Caco-2 (cell line): ENCODE measurements around the gene PHF21A. TPM values are rescaled to one million over a fixed set of nuclear protein-coding genes. Genes with fewer than 3 reads are reported as not detected.

Experiments
- BruUV-seq: library from RNA; stranded (reverse); fragments of 400-500 nt; replicated peaks from 2 replicates; lab custom pipeline; 2021; lab: Mats Ljungman, UMichigan
- CTCF ChIA-PET: fragments of 300-600 bp; sonication (Branson Sonifier 250); formaldehyde crosslinking; loops from one replicate; lab custom pipeline; 2022; ENCODE audit warnings: antibody characterized with exemption; lab: Charles Lee
- POLR2A ChIA-PET: fragments of 300-600 bp; sonication (Branson Sonifier 250); formaldehyde crosslinking; loops from one replicate; lab custom pipeline; 2022; ENCODE audit warnings: antibody characterized with exemption; lab: Charles Lee
- DNase-seq, 2 experiments: peaks; one replicate each; pipeline versions ENCODE4 v3.0.0 to v3.0.0-alpha.2; 2020 to 2022
- H3K27me3 ChIP-seq: replicated peaks from 2 replicates; pipeline ENCODE4 v1.6.0; 2011; ENCODE audit warnings: low read length; ENCODE audit not compliant: control insufficient read depth, insufficient read depth
- H3K36me3 ChIP-seq: 2 replicates; pipeline ENCODE4 v1.5.1; 2011; ENCODE audit warnings: low read length; ENCODE audit not compliant: control insufficient read depth, insufficient read depth
- H3K4me1 ChIP-seq: fragments of 250-450 bp; sonication (Bioruptor Pico); 2 replicates; pipeline ENCODE4 v1.5.1; 2020; ENCODE audit warnings: mild to moderate bottlenecking
- H3K4me3 ChIP-seq: 2 replicates; pipeline ENCODE4 v1.5.1; 2011; ENCODE audit warnings: low read depth, mild to moderate bottlenecking, control low read depth, low read length
- H3K9me3 ChIP-seq: fragments of 250-450 bp; sonication (Bioruptor Pico); 2 replicates; pipeline ENCODE4 v1.5.1; 2020; ENCODE audit warnings: mild to moderate bottlenecking, moderate library complexity
- H3K27ac Mint-ChIP-seq: one replicate; pipeline ENCODE4 v1.8.0; 2022; ENCODE audit warnings: mixed read lengths; ENCODE audit not compliant: unreplicated experiment
- H3K27me3 Mint-ChIP-seq: one replicate; pipeline ENCODE4 v1.8.0; 2022; ENCODE audit warnings: mixed read lengths; ENCODE audit not compliant: insufficient read depth, unreplicated experiment
- H3K36me3 Mint-ChIP-seq: one replicate; pipeline ENCODE4 v1.8.0; 2022; ENCODE audit warnings: mild to moderate bottlenecking, mixed read lengths; ENCODE audit not compliant: insufficient read depth, unreplicated experiment
- H3K4me1 Mint-ChIP-seq: one replicate; pipeline ENCODE4 v1.8.0; 2022; ENCODE audit warnings: low read depth, mixed read lengths; ENCODE audit not compliant: unreplicated experiment
- H3K4me3 Mint-ChIP-seq: one replicate; pipeline ENCODE4 v1.8.0; 2022; ENCODE audit warnings: mild to moderate bottlenecking, moderate library complexity, mixed read lengths; ENCODE audit not compliant: unreplicated experiment
- H3K9me3 Mint-ChIP-seq: one replicate; pipeline ENCODE4 v1.8.0; 2022; ENCODE audit warnings: mixed read lengths; ENCODE audit not compliant: unreplicated experiment
- intact Hi-C: fragments of 100-400 bp; cut with micrococcal nuclease; formaldehyde crosslinking; loops from one replicate; pipeline ENCODE4 v1.10.0; 2022; ENCODE audit not compliant: unreplicated experiment
- total RNA-seq: library from RNA; stranded (reverse); gene quantifications from 2 replicates; pipeline ENCODE4 v1.2.3, GENCODE V29; 2022
- TF ChIP-seq, protein P1 (sequence below), 2 experiments: fragments of 200-600 bp in 1 of 2; IDR thresholded peaks; 1 replicate in 1 of 2; 2 replicates in 1 of 2; pipeline versions ENCODE4 v1.5.1 to v1.8.0; 2011 to 2022; ENCODE audit warnings: antibody characterized with exemption in 1 of 2, control low read depth in 1 of 2, inconsistent platforms in 1 of 2, low read depth in 1 of 2, low read length in 1 of 2, mild to moderate bottlenecking in 1 of 2, moderate library complexity in 1 of 2; ENCODE audit not compliant: insufficient read depth in 1 of 2, severe bottlenecking in 1 of 2, unreplicated experiment in 1 of 2

PHF21A gene
- total RNA-seq, 1 experiment from 2014 or later = 20.0 TPM

- peaks cover 23% of the 10 kb centered on the region for H3K4me1 ChIP-seq
- H3K4me3 ChIP-seq = no peak overlapping the region
- BruUV-seq = no TSS peak
- DNase-seq = no peak
- TF ChIP-seq, protein P1, sequence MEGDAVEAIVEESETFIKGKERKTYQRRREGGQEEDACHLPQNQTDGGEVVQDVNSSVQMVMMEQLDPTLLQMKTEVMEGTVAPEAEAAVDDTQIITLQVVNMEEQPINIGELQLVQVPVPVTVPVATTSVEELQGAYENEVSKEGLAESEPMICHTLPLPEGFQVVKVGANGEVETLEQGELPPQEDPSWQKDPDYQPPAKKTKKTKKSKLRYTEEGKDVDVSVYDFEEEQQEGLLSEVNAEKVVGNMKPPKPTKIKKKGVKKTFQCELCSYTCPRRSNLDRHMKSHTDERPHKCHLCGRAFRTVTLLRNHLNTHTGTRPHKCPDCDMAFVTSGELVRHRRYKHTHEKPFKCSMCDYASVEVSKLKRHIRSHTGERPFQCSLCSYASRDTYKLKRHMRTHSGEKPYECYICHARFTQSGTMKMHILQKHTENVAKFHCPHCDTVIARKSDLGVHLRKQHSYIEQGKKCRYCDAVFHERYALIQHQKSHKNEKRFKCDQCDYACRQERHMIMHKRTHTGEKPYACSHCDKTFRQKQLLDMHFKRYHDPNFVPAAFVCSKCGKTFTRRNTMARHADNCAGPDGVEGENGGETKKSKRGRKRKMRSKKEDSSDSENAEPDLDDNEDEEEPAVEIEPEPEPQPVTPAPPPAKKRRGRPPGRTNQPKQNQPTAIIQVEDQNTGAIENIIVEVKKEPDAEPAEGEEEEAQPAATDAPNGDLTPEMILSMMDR (IDR thresholded peaks at IDR 0.05; ENCODE audit: insufficient read depth in 1 of 2, low read depth in 1 of 2, low read length in 1 of 2, severe bottlenecking in 1 of 2, unreplicated experiment in 1 of 2) = no peak
- no peak overlapping the region for H3K27ac Mint-ChIP-seq
- H3K4me3 Mint-ChIP-seq = no peak overlapping the region
- no peaks in the 10 kb centered on the region for H3K9me3 Mint-ChIP-seq
- H3K27me3 ChIP-seq = no peaks in the 10 kb centered on the region
- H3K27me3 Mint-ChIP-seq = peaks cover 12% of the 10 kb centered on the region
- POLR2A ChIA-PET = no interaction called here
- no peaks in the 10 kb centered on the region for H3K36me3 Mint-ChIP-seq
- H3K36me3 ChIP-seq = no peaks in the 10 kb centered on the region
- CTCF ChIA-PET = no interaction called here
- intact Hi-C loops = no loop called here
- H3K4me1 Mint-ChIP-seq = peaks cover 17% of the 10 kb centered on the region
- no peaks in the 10 kb centered on the region for H3K9me3 ChIP-seq
Measured at GRCh38 chr11:46161201-46161600, 39.9 kb upstream of the PHF21A start.

DNA sequence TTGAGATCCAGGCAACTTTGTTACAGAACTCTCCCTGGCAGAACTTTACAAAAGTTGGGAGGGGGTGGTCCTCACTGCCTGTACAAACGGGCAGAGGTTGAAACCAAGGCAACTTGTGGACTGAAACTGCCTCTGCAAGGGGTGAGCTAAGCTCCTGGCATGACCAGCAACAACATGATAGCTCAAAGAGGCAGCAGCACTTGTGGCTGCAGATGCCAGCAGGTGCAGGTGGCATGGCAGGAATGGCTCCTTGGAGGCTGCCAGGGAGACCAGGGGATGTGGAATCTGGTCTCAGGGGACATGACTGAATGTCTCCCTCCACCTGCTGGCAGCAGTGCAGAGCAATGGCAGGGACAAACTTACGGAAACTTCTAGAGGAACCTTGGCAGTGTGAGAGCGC, 38.8 kb upstream of the PHF21A start:
- Histone ChIP-seq H3K4me3 (no peak overlapping the region), H3K4me1 (peaks cover 23% of the 10 kb centered on the region), H3K9me3 (no peaks in the 10 kb centered on the region), H3K36me3 (no peaks in the 10 kb centered on the region), H3K27me3 (no peaks in the 10 kb centered on the region)
- Mint-ChIP-seq H3K27ac (no peak overlapping the region), H3K4me1 (peaks cover 17% of the 10 kb centered on the region), H3K27me3 (peaks cover 12% of the 10 kb centered on the region), H3K9me3 (no peaks in the 10 kb centered on the region), H3K36me3 (no peaks in the 10 kb centered on the region), H3K4me3 (no peak overlapping the region)
- intact Hi-C loops = loop anchor here (1.0 kb wide), 1 partner anchor 33 kb away; no protein-coding TSS in a partner anchor
- BruUV-seq = no TSS peak
- DNase-seq = peak in 1 of 2 experiments; percentile 24
- ChIA-PET POLR2A (interaction anchor here (0.6 kb wide), 1 partner anchor 184 kb away, joined by 3 read pairs; no protein-coding TSS in a partner anchor), CTCF (interaction anchor here (0.6 to 0.9 kb wide), 2 partner anchors 33 to 90 kb away, joined by 3 to 16 read pairs; no protein-coding TSS in a partner anchor)
- TF ChIP-seq, protein P1 (IDR thresholded peaks at IDR 0.05; ENCODE audit: insufficient read depth in 1 of 2, low read depth in 1 of 2, low read length in 1 of 2, severe bottlenecking in 1 of 2, unreplicated experiment in 1 of 2) = peak in 1 of 2 experiments; percentile 19

DNA sequence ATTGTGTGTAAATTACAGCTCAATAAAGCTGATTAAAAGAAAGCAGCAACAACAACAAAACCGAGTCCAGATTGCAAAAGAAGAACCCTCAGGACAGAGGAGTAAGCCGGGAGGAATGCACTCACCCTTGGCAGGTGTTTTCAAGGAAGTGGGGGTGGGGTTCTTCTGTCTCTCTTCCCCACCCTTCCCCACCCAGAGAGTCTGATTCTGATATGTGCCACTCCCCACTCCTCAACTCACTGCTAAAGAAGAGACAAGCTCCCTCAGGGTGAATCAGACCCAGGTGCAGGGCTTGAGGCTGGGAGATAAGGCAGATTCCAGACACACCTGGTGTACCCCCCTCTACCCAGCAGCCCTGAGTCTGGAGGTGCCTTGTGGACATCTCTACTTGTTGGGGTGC, 38.4 kb upstream of the PHF21A start:
- no peaks in the 10 kb centered on the region for H3K27me3 ChIP-seq
- BruUV-seq = no TSS peak
- ChIA-PET CTCF (interaction anchor here (0.6 to 0.9 kb wide), 2 partner anchors 32 to 90 kb away, joined by 3 to 16 read pairs; no protein-coding TSS in a partner anchor), POLR2A (no interaction called here)
- Mint-ChIP-seq H3K36me3 (no peaks in the 10 kb centered on the region), H3K27me3 (peaks cover 12% of the 10 kb centered on the region), H3K9me3 (no peaks in the 10 kb centered on the region), H3K4me3 (peak overlapping the region; percentile 15), H3K4me1 (peaks cover 17% of the 10 kb centered on the region), H3K27ac (no peak overlapping the region)
- TF ChIP-seq, protein P1 (IDR thresholded peaks at IDR 0.05; ENCODE audit: insufficient read depth in 1 of 2, low read depth in 1 of 2, low read length in 1 of 2, severe bottlenecking in 1 of 2, unreplicated experiment in 1 of 2) = no peak
- H3K36me3 ChIP-seq = no peaks in the 10 kb centered on the region
- intact Hi-C loops = loop anchor here (1.0 kb wide), 1 partner anchor 32 kb away; no protein-coding TSS in a partner anchor
- H3K9me3 ChIP-seq = no peaks in the 10 kb centered on the region
- H3K4me1 ChIP-seq = peaks cover 23% of the 10 kb centered on the region
- no peak overlapping the region for H3K4me3 ChIP-seq
- DNase-seq = peak; percentile 51 to 80
